IPS-NIHi7 (cell line): Measurements from ENCODE around the gene SGMS1.
"Not testable (repeated sequence)": the region's sequence is repeated elsewhere in the genome, so short reads cannot be mapped to it uniquely, and the experiment has no call there.

Source experiments
- DNase-seq: peaks from one replicate; pipeline ENCODE4 v3.0.0; 2012; ENCODE audit warnings: mixed read lengths; ENCODE audit errors: extremely low spot score

SGMS1 gene

GRCh38 chr10:50470798-50471582 lies 152.8 kb downstream of the SGMS1 start:
- DNase-seq, result no peak

- no peak for DNase-seq
These were observed 153.4 kb downstream of the SGMS1 start for GRCh38 chr10:50470345-50470744.

GRCh38 chr10:50469778-50470193 lies 154.0 kb downstream of the SGMS1 start:
- DNase-seq, result no peak

DNA sequence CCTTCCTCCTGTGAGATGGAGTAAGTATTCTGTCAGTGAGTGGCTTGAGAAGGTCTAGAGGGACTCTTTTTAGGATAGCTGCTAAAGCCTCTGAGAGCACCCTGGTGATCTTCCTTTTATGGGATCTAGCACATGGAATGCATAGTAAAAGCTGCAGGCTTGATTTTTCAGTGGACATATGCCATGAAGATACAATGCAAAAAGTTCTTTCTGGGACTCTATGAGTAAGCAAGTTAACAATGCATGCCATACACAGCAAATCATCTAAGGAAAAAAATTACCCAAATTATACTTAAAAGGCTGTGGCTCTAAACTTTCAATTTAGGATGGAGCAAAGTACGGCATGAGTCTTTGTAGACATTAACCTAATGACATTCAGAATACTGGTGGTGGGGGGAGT lies 154.5 kb downstream of the SGMS1 start:
- no peak for DNase-seq

DNA sequence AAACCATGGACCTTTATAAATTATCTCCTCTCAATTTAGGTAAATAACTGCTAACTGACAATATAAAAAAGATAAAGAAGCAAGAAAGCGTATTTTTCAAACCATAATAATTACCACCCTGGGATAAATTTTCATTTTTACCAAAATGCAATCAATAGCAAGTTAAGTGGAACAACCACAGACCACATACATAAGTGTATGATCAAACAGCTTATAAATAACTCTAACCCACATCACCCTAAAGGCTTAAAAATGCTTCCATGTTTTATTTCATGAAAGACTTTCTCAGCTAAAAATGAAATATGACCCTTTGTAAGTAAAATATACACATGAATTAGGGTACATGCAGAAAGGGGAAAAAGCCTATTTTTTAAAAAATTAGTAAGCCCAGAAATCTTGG lies 156.5 kb downstream of the SGMS1 start:
- DNase-seq, result no peak

DNA sequence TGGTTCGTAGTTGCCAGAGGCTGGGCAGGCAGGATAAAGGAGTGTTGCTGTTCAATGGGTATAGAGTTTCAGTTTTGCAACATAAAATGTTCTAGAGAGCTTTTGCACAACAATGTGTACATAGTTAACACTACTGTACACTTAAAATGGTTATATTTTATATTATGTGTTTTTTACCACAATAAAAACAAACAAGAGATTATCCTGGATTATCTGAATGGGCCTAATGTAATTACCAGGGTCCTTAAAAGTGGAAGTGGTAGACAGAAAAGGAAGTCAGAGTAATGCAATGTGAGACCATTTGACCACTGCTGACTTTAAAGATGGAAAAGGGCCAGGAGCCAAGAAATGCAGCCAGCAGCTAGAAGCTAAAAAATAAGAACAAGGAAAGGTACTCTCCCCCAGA lies 159.7 kb downstream of the SGMS1 start:
- DNase-seq, result no peak

- no peak for DNase-seq
These were observed 161.9 kb downstream of the SGMS1 start for GRCh38 chr10:50461834-50462233.

GRCh38 chr10:50461123-50461522 lies 162.6 kb downstream of the SGMS1 start:
- DNase-seq, result no peak

GRCh38 chr10:50456719-50457118 lies 167.0 kb downstream of the SGMS1 start:
- no peak for DNase-seq

DNA sequence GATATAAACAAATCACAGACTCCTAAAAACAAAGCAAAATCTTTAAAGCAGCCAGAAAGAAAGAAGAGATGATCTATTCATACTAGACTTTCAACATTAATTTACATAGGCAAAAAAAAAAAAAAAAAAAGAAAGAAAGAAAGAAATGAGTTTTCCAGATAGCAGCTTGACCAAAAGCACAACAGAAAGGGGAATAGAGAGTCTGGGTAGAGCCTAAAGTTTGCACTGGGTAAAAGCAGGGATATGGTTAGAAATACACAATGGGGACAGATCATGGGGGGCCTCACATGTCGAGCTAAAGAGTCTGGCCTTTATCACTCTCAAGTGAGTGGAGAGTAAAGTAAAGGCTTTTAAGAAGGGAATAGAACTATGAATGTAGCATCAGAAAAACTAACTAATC lies 169.8 kb downstream of the SGMS1 start:
- DNase-seq, result no peak

DNA sequence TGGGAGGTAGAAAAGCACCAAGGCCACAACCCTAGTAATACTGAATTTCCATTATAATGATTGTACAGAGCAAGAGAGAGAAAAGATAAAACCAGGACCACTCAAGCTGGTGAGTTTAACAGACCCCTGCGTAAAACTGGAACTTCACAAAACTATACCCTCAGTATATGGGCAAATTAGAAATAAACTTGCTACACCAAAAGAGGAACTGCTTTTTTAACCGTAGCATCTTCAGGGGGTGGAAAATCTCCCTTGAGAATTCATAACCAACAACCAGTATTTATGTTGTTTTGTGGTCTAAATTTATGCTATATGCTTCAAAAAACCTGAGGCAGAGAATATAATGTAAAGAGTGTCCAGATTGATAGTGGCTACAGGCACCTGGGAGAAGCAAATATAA lies 171.2 kb downstream of the SGMS1 start:
- no peak for DNase-seq

DNA sequence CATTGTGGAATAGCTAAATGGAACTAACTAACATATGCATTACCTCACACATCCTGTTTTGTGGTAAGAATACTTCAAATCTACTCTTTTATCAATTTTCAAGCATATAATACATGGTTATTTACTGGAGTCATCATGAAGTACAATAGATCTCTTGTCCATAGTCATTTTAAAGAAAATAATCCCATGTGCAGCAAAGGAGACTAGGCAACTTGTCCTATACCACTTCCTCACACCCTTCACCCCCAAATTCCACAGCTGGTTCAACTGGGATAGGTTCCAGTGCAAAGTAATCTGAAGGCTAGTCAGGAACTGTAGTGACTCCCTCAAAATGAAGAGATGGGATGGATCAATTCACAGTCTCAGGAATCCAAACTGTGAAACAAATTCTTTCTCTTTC lies 176.1 kb downstream of the SGMS1 start:
- DNase-seq, result no peak

DNA sequence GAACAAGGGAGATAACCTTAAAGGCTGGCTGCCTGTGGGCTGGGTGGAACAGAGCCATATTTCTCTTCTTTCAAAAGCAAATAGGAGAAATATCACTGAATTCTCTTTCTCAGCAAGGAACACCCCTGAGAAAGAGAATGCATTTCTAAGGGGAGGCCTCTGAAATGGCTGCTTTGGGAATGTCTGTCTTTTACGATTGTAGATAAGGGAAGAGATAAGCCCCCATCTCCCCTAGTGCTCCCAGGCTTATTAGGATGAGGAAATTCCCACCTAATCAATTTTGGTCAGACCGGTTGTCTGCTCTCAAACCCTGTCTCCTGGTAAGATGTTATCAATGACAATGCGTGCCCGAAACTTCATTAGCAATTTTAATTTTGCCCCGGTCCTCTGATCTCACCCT lies 178.0 kb downstream of the SGMS1 start:
- DNase-seq, result not testable (repeated sequence)

- DNase-seq, result no peak
These were observed 183.3 kb downstream of the SGMS1 start for GRCh38 chr10:50440489-50440888.

DNA sequence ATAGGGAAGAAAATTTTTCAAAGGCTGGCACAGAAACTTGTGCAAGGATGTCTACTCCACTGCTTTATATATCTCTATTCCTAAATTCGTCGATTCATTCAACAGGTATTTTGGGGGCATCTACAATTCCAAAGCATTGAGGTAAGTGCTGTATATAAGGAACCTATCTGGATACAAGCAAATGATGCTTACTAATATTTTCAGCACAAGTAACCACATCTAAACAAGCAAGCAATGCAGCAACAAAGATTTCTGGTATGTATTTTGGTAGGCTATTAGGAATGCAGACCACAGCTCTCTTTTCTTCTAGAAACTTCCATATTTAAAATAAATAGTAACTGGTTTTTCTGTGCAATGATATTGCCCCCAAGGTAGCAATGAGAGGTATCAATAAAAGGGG lies 183.9 kb downstream of the SGMS1 start:
- DNase-seq, result no peak

DNA sequence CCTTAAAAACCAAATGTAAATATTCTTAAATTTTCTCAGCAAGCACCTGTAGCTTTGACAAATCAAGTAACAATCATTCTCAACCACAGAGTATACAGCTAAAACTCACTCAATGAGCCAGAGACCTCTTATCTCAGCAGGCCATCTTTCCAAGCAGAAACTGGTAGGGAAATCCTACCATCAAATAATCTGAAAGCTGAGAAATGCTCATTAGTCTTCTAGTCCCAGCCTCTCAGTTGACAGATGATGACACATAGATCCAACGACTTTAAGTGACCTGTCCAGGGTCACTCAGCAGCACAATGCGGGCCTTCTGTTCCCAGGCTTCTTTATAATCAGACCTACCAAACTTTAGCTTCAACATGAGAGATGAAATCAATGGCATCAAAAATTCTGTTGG lies 184.6 kb downstream of the SGMS1 start:
- DNase-seq, result no peak

GRCh38 chr10:50438049-50438936 lies 185.5 kb downstream of the SGMS1 start:
- no peak for DNase-seq

DNA sequence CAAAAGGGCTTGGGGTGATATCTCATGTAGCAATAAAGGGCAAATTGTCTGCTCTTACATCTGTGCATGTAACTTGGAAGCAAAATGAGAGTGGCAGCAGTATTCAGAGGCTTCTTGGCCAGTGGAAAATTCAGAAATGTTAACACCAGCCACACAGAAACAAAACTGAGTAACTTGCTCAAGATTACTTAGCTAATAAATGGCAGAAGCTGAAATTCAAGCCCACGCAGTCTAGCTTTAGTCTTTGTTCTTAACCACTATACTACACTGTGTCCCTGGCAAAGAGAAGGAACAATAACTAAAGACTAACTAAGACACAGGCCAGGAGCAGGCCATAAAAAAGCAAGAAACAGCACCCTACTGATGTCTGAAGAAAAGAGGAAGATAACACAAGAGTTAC lies 186.5 kb downstream of the SGMS1 start:
- DNase-seq, result no peak

DNA sequence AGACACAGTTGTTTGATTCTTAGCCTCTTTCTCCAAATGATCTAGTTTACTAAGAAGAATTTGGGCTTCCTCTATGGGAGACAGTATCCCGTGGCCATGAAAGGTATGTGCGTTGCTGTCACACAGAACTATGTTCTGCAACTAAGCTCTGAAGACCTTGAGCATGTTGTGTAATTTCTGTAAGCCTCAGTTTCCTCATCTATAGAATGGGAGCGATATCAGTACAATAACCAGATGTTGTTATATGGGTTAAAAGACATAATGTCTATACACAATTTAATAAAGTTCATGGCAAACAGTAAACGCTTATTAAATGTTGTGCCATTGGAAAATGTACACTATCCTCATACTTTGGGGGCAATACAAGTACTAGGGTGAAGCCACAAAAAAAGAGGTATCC lies 187.0 kb downstream of the SGMS1 start:
- no peak for DNase-seq

GRCh38 chr10:50432211-50433009 lies 191.3 kb downstream of the SGMS1 start:
- no peak for DNase-seq

DNA sequence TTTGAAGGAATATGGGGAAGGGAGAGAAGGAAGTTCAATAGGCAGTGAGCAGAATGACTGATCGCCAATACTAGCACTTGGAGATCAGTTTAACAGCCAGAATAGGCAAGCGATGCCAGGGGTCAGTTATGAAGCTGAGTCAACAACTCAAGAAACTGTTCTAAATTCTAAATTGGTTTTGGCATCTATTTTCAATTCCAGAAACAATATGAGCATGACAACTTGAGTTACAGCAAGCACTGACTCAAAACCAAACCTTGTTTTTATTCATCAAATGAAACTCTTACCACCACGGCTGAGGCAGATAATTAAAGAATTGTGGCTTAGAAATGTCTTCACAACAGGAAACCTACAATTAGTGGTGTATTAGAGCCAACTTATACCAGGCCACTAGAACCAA lies 192.0 kb downstream of the SGMS1 start:
- DNase-seq, result no peak

GRCh38 chr10:50431133-50431532 lies 192.6 kb downstream of the SGMS1 start:
- no peak for DNase-seq
